H1 (cell line): ENCODE measurements around the gene METTL6. TPM values are rescaled to one million over a fixed set of nuclear protein-coding genes. Genes with fewer than 3 reads are reported as not detected.

ENCODE experiments used
- CBX5 ChIP-seq: fragments of 300-800, 300-1000 bp; sonication (generic); IDR thresholded peaks from 2 replicates; pipeline ENCODE4 v1.7.1; 2016; ENCODE audit warnings: antibody characterized with exemption, low read length, low read depth
- RXRA ChIP-seq: IDR thresholded peaks from 2 replicates; pipeline ENCODE4 v1.6.1; 2011; ENCODE audit warnings: low read depth, mild to moderate bottlenecking, low read length, moderate library complexity; ENCODE audit not compliant: insufficient read depth
- polyA plus RNA-seq, 7 experiments: library from polyadenylated mRNA; depleted of rRNA in 3 of 7; stranded (reverse) in 5 of 7; unstranded in 2 of 7; fragments of >200 nt in 5 of 7; fragments of 200-250 nt in 2 of 7; gene quantifications; 1 replicate in 5 of 7; 2 replicates in 1 of 7; 4 replicates in 1 of 7; pipeline versions ENCODE4 v1.2.1 to v1.2.3, GENCODE V29; 2011 to 2013; ENCODE audit warnings: missing spikeins in 2 of 7, mixed read lengths in 2 of 7
- total RNA-seq: library from RNA; stranded (reverse); fragmentation: NEBNext Ultra II Directional; extraction: Animal tissue kit (Norgen Biotek cat#: 25700); gene quantifications from 2 replicates; pipeline ENCODE4 v1.2.1, GENCODE V29; 2021
- TF ChIP-seq, protein P1 (sequence below): fragments of 300-600 bp; sonication (generic); IDR thresholded peaks from 2 replicates; pipeline ENCODE4 v1.7.1; 2012; ENCODE audit warnings: low read length, moderate library complexity, mild to moderate bottlenecking, inconsistent platforms; ENCODE audit not compliant: insufficient replicate concordance
- TF ChIP-seq, protein P2 (sequence below), 3 experiments: IDR thresholded peaks; 1 replicate in 2 of 3; 2 replicates in 1 of 3; pipeline versions ENCODE4 v1.5.1 to v1.6.1; 2011; ENCODE audit warnings: low read length in 3 of 3, mild to moderate bottlenecking in 3 of 3, inconsistent platforms in 2 of 3, low read depth in 1 of 3, moderate library complexity in 1 of 3; ENCODE audit not compliant: insufficient read depth in 1 of 3; ENCODE audit errors: control extremely low read depth in 1 of 3

METTL6 gene
- total and polyA plus RNA-seq, 2 of the 8 experiments (the other 6 are each of a cell fraction or from before 2014, with no cell fraction given), result 18.4 to 20.0 TPM

DNA sequence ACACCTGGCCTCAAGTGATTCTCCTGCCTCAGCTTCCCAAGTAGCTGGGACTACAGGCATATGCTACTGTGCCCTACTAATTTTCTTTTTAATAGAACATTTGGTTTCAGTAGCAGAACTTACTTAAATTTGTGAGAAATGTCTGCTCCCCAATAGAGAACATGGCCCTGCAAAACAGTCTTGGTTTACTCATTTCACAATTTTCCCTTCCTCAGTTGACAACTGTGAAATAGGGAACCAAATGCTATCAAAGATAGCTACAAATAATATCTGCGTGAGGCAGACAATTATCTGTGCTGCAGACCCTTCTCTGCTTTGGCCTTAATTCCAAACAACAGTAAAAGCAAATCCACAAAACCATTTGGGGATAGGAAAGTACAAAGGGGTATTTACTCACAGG lies 22.6 kb downstream of the METTL6 start (continued):
- TF ChIP-seq, protein P1, sequence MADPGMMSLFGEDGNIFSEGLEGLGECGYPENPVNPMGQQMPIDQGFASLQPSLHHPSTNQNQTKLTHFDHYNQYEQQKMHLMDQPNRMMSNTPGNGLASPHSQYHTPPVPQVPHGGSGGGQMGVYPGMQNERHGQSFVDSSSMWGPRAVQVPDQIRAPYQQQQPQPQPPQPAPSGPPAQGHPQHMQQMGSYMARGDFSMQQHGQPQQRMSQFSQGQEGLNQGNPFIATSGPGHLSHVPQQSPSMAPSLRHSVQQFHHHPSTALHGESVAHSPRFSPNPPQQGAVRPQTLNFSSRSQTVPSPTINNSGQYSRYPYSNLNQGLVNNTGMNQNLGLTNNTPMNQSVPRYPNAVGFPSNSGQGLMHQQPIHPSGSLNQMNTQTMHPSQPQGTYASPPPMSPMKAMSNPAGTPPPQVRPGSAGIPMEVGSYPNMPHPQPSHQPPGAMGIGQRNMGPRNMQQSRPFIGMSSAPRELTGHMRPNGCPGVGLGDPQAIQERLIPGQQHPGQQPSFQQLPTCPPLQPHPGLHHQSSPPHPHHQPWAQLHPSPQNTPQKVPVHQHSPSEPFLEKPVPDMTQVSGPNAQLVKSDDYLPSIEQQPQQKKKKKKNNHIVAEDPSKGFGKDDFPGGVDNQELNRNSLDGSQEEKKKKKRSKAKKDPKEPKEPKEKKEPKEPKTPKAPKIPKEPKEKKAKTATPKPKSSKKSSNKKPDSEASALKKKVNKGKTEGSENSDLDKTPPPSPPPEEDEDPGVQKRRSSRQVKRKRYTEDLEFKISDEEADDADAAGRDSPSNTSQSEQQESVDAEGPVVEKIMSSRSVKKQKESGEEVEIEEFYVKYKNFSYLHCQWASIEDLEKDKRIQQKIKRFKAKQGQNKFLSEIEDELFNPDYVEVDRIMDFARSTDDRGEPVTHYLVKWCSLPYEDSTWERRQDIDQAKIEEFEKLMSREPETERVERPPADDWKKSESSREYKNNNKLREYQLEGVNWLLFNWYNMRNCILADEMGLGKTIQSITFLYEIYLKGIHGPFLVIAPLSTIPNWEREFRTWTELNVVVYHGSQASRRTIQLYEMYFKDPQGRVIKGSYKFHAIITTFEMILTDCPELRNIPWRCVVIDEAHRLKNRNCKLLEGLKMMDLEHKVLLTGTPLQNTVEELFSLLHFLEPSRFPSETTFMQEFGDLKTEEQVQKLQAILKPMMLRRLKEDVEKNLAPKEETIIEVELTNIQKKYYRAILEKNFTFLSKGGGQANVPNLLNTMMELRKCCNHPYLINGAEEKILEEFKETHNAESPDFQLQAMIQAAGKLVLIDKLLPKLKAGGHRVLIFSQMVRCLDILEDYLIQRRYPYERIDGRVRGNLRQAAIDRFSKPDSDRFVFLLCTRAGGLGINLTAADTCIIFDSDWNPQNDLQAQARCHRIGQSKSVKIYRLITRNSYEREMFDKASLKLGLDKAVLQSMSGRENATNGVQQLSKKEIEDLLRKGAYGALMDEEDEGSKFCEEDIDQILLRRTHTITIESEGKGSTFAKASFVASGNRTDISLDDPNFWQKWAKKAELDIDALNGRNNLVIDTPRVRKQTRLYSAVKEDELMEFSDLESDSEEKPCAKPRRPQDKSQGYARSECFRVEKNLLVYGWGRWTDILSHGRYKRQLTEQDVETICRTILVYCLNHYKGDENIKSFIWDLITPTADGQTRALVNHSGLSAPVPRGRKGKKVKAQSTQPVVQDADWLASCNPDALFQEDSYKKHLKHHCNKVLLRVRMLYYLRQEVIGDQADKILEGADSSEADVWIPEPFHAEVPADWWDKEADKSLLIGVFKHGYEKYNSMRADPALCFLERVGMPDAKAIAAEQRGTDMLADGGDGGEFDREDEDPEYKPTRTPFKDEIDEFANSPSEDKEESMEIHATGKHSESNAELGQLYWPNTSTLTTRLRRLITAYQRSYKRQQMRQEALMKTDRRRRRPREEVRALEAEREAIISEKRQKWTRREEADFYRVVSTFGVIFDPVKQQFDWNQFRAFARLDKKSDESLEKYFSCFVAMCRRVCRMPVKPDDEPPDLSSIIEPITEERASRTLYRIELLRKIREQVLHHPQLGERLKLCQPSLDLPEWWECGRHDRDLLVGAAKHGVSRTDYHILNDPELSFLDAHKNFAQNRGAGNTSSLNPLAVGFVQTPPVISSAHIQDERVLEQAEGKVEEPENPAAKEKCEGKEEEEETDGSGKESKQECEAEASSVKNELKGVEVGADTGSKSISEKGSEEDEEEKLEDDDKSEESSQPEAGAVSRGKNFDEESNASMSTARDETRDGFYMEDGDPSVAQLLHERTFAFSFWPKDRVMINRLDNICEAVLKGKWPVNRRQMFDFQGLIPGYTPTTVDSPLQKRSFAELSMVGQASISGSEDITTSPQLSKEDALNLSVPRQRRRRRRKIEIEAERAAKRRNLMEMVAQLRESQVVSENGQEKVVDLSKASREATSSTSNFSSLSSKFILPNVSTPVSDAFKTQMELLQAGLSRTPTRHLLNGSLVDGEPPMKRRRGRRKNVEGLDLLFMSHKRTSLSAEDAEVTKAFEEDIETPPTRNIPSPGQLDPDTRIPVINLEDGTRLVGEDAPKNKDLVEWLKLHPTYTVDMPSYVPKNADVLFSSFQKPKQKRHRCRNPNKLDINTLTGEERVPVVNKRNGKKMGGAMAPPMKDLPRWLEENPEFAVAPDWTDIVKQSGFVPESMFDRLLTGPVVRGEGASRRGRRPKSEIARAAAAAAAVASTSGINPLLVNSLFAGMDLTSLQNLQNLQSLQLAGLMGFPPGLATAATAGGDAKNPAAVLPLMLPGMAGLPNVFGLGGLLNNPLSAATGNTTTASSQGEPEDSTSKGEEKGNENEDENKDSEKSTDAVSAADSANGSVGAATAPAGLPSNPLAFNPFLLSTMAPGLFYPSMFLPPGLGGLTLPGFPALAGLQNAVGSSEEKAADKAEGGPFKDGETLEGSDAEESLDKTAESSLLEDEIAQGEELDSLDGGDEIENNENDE, result no peak
- TF ChIP-seq CBX5, result no peak
- TF ChIP-seq RXRA, result no peak
- TF ChIP-seq, protein P2, sequence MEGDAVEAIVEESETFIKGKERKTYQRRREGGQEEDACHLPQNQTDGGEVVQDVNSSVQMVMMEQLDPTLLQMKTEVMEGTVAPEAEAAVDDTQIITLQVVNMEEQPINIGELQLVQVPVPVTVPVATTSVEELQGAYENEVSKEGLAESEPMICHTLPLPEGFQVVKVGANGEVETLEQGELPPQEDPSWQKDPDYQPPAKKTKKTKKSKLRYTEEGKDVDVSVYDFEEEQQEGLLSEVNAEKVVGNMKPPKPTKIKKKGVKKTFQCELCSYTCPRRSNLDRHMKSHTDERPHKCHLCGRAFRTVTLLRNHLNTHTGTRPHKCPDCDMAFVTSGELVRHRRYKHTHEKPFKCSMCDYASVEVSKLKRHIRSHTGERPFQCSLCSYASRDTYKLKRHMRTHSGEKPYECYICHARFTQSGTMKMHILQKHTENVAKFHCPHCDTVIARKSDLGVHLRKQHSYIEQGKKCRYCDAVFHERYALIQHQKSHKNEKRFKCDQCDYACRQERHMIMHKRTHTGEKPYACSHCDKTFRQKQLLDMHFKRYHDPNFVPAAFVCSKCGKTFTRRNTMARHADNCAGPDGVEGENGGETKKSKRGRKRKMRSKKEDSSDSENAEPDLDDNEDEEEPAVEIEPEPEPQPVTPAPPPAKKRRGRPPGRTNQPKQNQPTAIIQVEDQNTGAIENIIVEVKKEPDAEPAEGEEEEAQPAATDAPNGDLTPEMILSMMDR (IDR thresholded peaks at IDR 0.05; ENCODE audit: control extremely low read depth in 1 of 3, insufficient read depth in 1 of 3, low read depth in 1 of 3, low read length in 3 of 3), result no peak
